Central memory CD4-positive, alpha-beta T cell (primary cell): ENCODE data around the gene ANAPC4.

Source experiments
- DNase-seq: peaks from one replicate; pipeline ENCODE4 v3.0.0; 2022

The ANAPC4 gene

GRCh38 chr4:25433966-25434827, 57.1 kb downstream of the ANAPC4 start:
- no peak for DNase-seq

DNA sequence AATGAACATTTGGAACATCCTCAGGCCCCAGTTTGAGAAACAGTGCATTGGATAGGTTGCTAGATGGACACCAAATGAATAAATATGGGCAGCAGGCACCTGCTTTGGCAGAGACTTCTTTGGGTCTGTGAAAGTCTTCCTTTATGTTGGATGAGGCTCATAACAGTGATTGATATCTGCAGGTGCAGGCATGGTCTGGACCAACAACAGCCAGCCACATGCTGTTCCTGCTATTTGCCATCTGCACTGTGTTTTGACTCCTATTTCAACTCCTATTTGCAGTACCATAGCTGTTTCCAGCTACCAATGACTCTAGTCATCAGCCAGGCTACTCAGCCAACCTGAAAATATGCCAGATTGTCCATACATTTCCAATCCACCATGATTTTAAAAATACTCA, 60.9 kb downstream of the ANAPC4 start:
- no peak for DNase-seq

DNA sequence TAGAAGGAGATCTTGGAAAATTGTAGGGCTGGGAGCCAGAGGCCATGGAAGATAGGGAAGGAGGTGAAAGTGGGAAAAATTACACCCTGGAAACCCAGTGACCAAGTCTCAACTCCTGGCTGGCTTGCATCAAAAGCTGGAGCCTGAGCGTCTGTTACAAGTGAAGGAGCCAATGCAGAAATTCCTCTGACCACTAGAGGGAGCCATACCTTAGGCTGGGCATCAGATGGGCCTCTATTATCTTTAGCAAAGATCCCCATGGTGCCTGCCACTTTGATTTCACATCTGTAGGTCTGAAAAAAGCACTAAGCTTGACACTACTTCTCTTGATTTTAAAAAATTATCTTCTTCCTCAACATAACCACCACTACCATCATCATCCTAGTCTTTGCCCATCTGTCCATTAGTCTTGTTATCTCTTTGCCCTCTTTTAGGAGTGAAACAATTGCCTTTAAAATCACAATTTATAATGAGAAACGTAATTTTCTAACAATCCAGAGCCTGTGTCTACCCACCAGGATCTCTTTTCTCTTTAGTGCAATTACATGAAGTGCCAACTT, 62.9 kb downstream of the ANAPC4 start:
- DNase-seq: peak; percentile 18

- no peak for DNase-seq
Measured at GRCh38 chr4:25440478-25441030, 63.5 kb downstream of the ANAPC4 start.

DNA sequence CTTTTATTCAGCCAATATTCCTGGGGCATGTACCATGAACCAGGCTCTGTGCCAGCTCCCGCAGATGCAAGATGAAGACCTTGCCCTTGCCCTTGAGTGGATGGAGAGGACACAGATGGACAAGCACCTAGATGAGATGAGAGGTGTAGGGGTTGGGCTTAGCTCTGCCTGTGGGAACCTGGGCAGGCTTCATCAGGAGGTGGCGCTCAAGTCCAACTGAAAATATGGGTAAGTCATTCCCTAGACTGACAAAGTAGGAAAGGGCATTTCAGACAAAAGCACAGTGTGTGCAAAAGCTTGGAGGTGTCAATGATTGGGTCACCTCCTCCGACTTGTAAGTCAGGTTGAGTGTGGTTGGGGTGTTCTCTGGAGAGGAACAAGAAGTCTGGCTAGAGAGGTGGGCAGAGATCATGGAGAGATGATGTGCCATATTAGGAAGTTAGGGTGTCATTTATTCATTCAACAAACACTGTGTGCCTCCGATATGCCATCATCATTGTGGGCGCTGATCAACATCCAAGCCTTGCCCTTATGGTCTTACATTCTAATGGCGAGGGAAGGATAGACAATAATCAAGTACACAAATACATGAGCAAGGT, 64.6 kb downstream of the ANAPC4 start:
- no peak for DNase-seq

- no peak for DNase-seq
Measured at GRCh38 chr4:25442863-25443307, 65.8 kb downstream of the ANAPC4 start.

DNA sequence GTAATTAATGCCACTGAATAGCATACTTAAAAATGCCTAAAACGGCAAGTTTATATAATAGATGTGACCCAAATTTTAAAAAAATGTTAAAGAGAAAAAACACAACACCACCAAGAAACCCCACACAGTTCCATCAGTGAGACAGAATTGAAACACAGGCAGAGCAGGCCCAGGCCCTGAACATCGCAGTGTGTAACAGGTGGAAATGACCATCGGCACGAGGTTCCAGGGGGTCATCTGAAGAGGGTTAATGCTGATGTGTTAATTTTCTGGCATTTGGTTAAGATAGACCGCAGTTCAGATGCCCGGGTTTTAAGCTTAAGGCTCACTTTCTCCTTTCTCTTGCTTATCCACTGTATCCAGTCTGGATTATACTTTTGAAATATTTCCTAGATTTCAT, 66.8 kb downstream of the ANAPC4 start:
- DNase-seq: no peak

GRCh38 chr4:25446611-25447010, 69.5 kb downstream of the ANAPC4 start:
- DNase-seq: no peak

GRCh38 chr4:25448379-25449109, 71.5 kb downstream of the ANAPC4 start:
- DNase-seq: no peak

GRCh38 chr4:25449270-25449669, 72.2 kb downstream of the ANAPC4 start:
- no peak for DNase-seq

DNA sequence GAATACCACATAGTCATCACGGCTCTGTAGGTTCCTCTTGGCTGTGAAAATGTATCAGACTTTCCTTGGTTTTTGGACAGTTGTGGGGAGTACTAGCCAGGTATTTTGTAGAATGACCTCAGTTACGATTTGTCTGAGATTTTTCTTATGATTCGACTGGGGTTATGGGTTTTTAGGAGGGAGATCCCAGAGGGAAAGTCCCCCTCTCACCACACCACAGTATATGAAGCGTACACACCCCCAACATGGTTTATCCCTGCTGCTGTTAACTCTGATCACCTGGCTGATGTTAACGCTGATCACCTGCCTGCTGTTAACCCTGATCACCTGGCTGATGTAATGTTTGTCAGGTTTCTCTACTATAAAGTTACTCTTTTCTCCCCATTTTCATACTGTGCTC, 72.6 kb downstream of the ANAPC4 start:
- DNase-seq: no peak

DNA sequence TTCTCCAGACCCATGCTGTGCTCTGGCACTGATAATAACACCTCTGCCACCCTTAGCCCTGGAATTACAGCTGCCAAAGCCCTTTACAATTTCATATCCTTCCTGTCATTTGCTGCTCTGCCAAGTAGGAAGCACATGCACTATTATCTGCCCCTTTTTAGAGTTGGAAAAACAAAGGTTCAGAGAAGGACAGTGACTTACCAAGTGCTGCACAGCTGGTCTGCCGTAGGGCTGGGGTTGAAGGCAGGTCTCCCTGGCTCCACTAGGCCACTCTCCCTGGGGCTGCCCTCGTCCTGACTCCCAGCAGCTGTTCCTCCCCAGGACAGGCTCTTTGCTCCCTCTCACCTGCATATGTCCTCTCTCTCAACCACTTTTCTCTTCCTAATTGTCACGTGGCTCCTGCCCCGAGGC, 73.4 kb downstream of the ANAPC4 start:
- no peak for DNase-seq

GRCh38 chr4:25451676-25452075, 74.6 kb downstream of the ANAPC4 start:
- DNase-seq: no peak

DNA sequence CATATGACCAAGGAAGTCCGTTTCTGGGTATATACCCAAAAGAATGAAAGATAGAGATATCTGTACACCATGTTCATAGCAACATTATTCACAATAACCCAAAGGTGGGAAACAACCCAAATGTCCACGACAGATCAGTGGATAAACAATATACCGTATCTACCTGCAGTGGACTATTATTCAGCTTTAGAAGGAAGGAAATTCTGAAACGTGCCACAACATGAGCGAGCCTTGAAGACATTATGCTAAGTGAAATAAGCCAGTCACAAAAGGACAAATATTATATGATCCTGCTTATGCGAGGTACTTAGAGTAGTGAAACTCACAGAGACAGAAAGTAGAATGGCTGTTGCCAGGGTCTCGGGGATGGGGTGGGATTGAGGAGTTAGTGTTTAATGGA, 75.0 kb downstream of the ANAPC4 start:
- DNase-seq: no peak

- no peak for DNase-seq
Measured at GRCh38 chr4:25454476-25454875, 77.4 kb downstream of the ANAPC4 start.

DNA sequence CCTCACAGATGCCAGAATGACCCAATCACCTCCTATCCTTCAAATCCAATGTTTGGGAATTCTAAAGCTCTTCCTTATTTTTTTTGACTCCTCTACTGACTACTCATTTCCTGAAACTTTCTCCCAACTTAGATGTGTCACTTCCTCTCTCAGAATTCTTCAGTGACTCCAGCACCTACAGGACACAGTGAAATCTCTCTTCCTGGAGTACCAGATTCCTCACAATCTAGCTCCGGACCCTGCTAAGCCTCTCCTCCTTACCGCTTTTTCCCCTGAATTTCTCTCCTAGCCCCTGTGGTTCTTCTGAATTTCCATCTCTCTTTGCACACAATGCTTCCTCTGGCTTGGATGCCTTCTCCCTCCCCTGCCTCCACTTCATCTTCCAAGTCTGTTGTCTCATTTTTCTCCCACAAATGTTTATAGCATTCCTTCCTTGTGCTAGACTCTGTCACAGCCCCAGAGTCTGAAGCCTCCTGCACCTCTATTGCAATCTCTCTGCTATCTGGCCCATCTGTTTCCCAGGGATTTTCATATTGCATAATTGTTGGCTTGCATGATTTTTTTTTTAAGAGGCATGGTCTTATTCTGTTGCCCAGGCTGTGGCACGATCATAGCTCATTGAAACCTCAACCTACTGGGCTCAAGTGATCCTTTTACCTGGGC, 80.1 kb downstream of the ANAPC4 start:
- no peak for DNase-seq

- no peak for DNase-seq
Measured at GRCh38 chr4:25466966-25467697, 90.1 kb downstream of the ANAPC4 start.

DNA sequence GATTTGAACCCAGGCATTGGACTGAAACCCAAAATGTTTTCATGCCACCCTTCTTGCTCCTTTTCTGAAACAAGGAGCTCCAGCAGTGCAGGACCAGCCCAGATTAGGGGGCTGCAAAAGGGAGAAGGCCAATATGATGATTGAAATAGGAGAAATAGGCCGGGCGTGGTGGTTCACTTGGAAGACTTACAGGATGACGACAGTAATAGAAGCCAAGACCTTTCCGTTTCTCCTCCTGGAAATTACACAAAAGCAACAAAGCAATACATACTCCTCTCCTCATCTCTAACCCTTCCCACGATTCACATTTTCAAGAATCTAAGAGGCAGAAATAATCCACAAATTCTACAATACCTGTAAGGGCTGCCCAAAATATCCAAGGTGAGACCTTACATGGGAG, 90.8 kb downstream of the ANAPC4 start:
- no peak for DNase-seq
